SK-N-SH (cell line): ENCODE results near the gene SPG7. TPM values are rescaled to one million over a fixed set of nuclear protein-coding genes. Genes with fewer than 3 reads are reported as not detected.

ENCODE experiments used
- CTCF ChIA-PET: fragments of 300-600, 350-600 bp; formaldehyde crosslinking; extraction: SDS; loops from one replicate; lab custom pipeline; 2021; lab: Yijun Ruan, JAX
- POLR2A ChIA-PET: fragments of 350-600 bp; sonication (Branson Sonifier 250); formaldehyde crosslinking; extraction: SDS; loops from one replicate; lab custom pipeline; 2020; ENCODE audit warnings: antibody characterized with exemption, inconsistent platforms; lab: Yijun Ruan, JAX
- DNase-seq: peaks from one replicate; pipeline ENCODE4 v3.0.0; 2012
- H2AFZ ChIP-seq: fragments of 200-600 bp; sonication (generic); 2 replicates; pipeline ENCODE4 v1.8.1; 2016; ENCODE audit warnings: antibody characterized with exemption, mild to moderate bottlenecking, low read depth
- H3F3A ChIP-seq: fragments of 200-600 bp; sonication (generic); replicated peaks from 2 replicates; pipeline ENCODE3; 2016; ENCODE audit warnings: antibody characterized with exemption, mild to moderate bottlenecking; ENCODE audit not compliant: insufficient read depth
- H3K27ac ChIP-seq, 2 experiments: fragments of 200-500 bp in 1 of 2; fragments of 200-600 bp in 1 of 2; sonication (Bioruptor generic) in 1 of 2; sonication (generic), shearing (Covaris generic) in 1 of 2; 2 replicates each; pipeline versions ENCODE4 v1.5.1 to v1.6.1; 2014 to 2016; ENCODE audit warnings: low read depth in 2 of 2, inconsistent platforms in 1 of 2, low read length in 1 of 2, mild to moderate bottlenecking in 1 of 2, mixed read lengths in 1 of 2
- H3K27me3 ChIP-seq: fragments of 200-600 bp; sonication (generic), shearing (Covaris generic); 2 replicates; pipeline ENCODE4 v1.6.1; 2016; ENCODE audit warnings: mixed run types; ENCODE audit not compliant: insufficient read depth
- H3K36me3 ChIP-seq, 2 experiments: fragments of 200-500 bp in 1 of 2; fragments of 200-600 bp in 1 of 2; sonication (Bioruptor generic) in 1 of 2; sonication (generic) in 1 of 2; replicated peaks in 1 of 2; 2 replicates each; pipeline versions ENCODE3 to v1.5.1; 2014 to 2016; ENCODE audit warnings: low read length in 1 of 2, mild to moderate bottlenecking in 1 of 2; ENCODE audit not compliant: insufficient read depth in 2 of 2, control insufficient read depth in 1 of 2
- H3K4me1 ChIP-seq, 2 experiments: fragments of 200-500 bp in 1 of 2; fragments of 200-600 bp in 1 of 2; sonication (Bioruptor generic) in 1 of 2; sonication (generic), shearing (Covaris generic) in 1 of 2; 2 replicates each; pipeline versions ENCODE4 v1.5.1 to v1.6.1; 2014 to 2016; ENCODE audit warnings: low read depth in 1 of 2, low read length in 1 of 2, mixed run types in 1 of 2; ENCODE audit not compliant: insufficient read depth in 2 of 2, control insufficient read depth in 1 of 2
- H3K4me2 ChIP-seq: fragments of 200-600 bp; sonication (generic), shearing (Covaris generic); 2 replicates; pipeline ENCODE4 v1.6.1; 2017; ENCODE audit warnings: mixed run types
- H3K4me3 ChIP-seq, 2 experiments: fragments of 200-500 bp in 1 of 2; fragments of 200-600 bp in 1 of 2; sonication (Bioruptor generic) in 1 of 2; sonication (generic), shearing (Covaris generic) in 1 of 2; 2 replicates each; pipeline versions ENCODE4 v1.5.1 to v1.8.1; 2014 to 2016; ENCODE audit warnings: low read depth in 2 of 2, inconsistent platforms in 1 of 2, low read length in 1 of 2, mild to moderate bottlenecking in 1 of 2, mixed read lengths in 1 of 2, moderate library complexity in 1 of 2
- H3K79me2 ChIP-seq: fragments of 200-600 bp; sonication (generic); 2 replicates; pipeline ENCODE4 v1.8.1; 2017; ENCODE audit warnings: mild to moderate bottlenecking; ENCODE audit not compliant: insufficient read depth
- H3K9ac ChIP-seq: fragments of 200-600 bp; sonication (generic); 2 replicates; pipeline ENCODE4 v1.6.1; 2017; ENCODE audit warnings: mixed run types
- H3K9me2 ChIP-seq: fragments of 200-600 bp; sonication (generic); 2 replicates; pipeline ENCODE4 v1.6.1; 2017; ENCODE audit warnings: mixed run types
- H3K9me3 ChIP-seq: fragments of 200-600 bp; sonication (generic); 2 replicates; pipeline ENCODE4 v1.6.1; 2017; ENCODE audit warnings: mixed run types, mild to moderate bottlenecking, moderate library complexity
- H4K20me1 ChIP-seq: fragments of 200-600 bp; sonication (generic); 2 replicates; pipeline ENCODE4 v1.6.1; 2017; ENCODE audit warnings: mild to moderate bottlenecking, mixed run types; ENCODE audit not compliant: insufficient read depth
- ELF1 ChIP-seq: IDR thresholded peaks from 2 replicates; pipeline ENCODE4 v1.4.0; 2012
- EP300 ChIP-seq, 2 experiments: IDR thresholded peaks; 2 replicates each; pipeline versions ENCODE4 v1.4.0 to v1.6.1; 2012; ENCODE audit warnings: borderline replicate concordance in 1 of 2, low read depth in 1 of 2, low read length in 1 of 2
- EZH2phosphoT487 ChIP-seq: fragments of 200-600 bp; sonication (generic); IDR thresholded peaks from 2 replicates; pipeline ENCODE4 v1.6.1; 2017; ENCODE audit warnings: low read depth, mixed run types, mild to moderate bottlenecking, antibody characterized with exemption, moderate library complexity, borderline replicate concordance
- FOSL2 ChIP-seq: IDR thresholded peaks from 2 replicates; pipeline ENCODE4 v1.4.0; 2012; ENCODE audit warnings: low read depth, mild to moderate bottlenecking, moderate library complexity, borderline replicate concordance
- FOXM1 ChIP-seq: IDR thresholded peaks from 2 replicates; pipeline ENCODE4 v1.4.0; 2012; ENCODE audit warnings: low read depth, mild to moderate bottlenecking
- JUND ChIP-seq: IDR thresholded peaks from 2 replicates; pipeline ENCODE4 v1.4.0; 2012
- MXI1 ChIP-seq: IDR thresholded peaks from 2 replicates; pipeline ENCODE4 v1.6.1; 2012; ENCODE audit warnings: mild to moderate bottlenecking, low read depth, low read length, improper control_type of control experiment
- NFIC ChIP-seq: IDR thresholded peaks from 2 replicates; pipeline ENCODE4 v1.4.0; 2012; ENCODE audit warnings: borderline replicate concordance
- NRF1 ChIP-seq: IDR thresholded peaks from 2 replicates; pipeline ENCODE4 v1.6.1; 2012; ENCODE audit warnings: low read depth, mild to moderate bottlenecking, low read length
- POLR2AphosphoS5 ChIP-seq: IDR thresholded peaks from 2 replicates; pipeline ENCODE4 v1.6.1; 2012; ENCODE audit warnings: low read depth, low read length
- RAD21 ChIP-seq: IDR thresholded peaks from 2 replicates; pipeline ENCODE4 v1.6.1; 2012; ENCODE audit warnings: mild to moderate bottlenecking, low read length
- RCOR1 ChIP-seq: fragments of 150-350 bp; IDR thresholded peaks from 2 replicates; pipeline ENCODE4 v1.6.1; 2017; ENCODE audit warnings: antibody characterized with exemption, low read length
- RFX5 ChIP-seq: IDR thresholded peaks from 2 replicates; pipeline ENCODE4 v1.6.1; 2012; ENCODE audit warnings: mild to moderate bottlenecking, improper control_type of control experiment, low read length
- SIN3A ChIP-seq: IDR thresholded peaks from 2 replicates; pipeline ENCODE4 v1.6.1; 2012; ENCODE audit warnings: low read depth, mild to moderate bottlenecking, low read length, moderate library complexity, borderline replicate concordance
- SMC3 ChIP-seq: IDR thresholded peaks from 2 replicates; pipeline ENCODE4 v1.6.1; 2012; ENCODE audit warnings: low read depth, low read length, improper control_type of control experiment
- TCF12 ChIP-seq: IDR thresholded peaks from 2 replicates; pipeline ENCODE4 v1.4.0; 2012
- TEAD4 ChIP-seq: IDR thresholded peaks from 2 replicates; pipeline ENCODE4 v1.4.0; 2012; ENCODE audit warnings: mild to moderate bottlenecking, borderline replicate concordance; ENCODE audit not compliant: insufficient read depth
- YY1 ChIP-seq: IDR thresholded peaks from 2 replicates; pipeline ENCODE4 v1.4.0; 2012; ENCODE audit warnings: low read depth, mild to moderate bottlenecking
- WGBS: methylation state at CpG from one replicate; pipeline ENCODE4 v1.1.6; 2017; ENCODE audit warnings: low lambda C conversion rate; 5-methylcytosine and 5-hydroxymethylcytosine counted together
- polyA plus RNA-seq, 3 experiments: library from polyadenylated mRNA; depleted of rRNA; stranded (reverse); fragments of >200 nt; gene quantifications; 2 replicates each; pipeline ENCODE4 v1.2.3, GENCODE V29; 2012
- TF ChIP-seq, protein P1 (sequence below): IDR thresholded peaks from 2 replicates; pipeline ENCODE4; 2012
- TF ChIP-seq, protein P2 (sequence below): IDR thresholded peaks from 2 replicates; pipeline ENCODE4 v1.4.0; 2012; ENCODE audit warnings: low read depth
- TF ChIP-seq, protein P3 (sequence below): IDR thresholded peaks from 2 replicates; pipeline ENCODE4 v1.6.1; 2012; ENCODE audit warnings: mild to moderate bottlenecking, low read depth, low read length, moderate library complexity
- TF ChIP-seq, protein P4 (sequence below): fragments of 200-600 bp; sonication (generic); IDR thresholded peaks from 2 replicates; pipeline ENCODE4 v1.6.1; 2017; ENCODE audit warnings: antibody characterized with exemption, mild to moderate bottlenecking, moderate library complexity

Gene SPG7
- polyA plus RNA-seq, 1 of the 3 experiments (the other 2 are of a cell fraction): 100 TPM

DNA sequence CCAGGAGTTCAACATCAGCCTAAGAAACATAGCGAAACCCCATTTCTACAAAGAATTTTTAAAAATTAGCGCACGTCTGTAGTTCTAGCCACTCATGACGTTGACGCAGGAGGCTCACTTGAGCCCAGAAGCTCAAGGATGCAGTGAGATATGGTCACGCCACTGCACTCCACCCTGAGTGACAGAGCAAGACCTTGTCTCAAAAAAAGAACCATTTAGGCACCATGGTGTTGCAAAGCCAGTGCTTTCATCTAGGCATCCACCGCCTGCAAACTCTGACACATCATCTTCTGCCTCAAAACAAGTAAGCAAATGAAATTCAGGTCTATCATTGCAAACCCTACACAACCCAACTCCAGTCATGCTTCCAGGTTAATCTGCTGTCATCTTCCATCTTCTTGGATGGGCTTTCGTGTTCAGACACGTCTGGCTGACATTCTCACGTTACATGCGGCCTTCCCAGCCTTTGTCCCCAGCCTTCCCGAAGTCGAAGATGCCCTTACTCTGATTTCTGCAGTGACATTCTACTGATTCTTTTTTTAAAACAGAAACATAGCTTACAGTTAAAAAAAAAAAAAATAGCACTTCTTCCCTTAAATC, 26.7 kb upstream of the SPG7 start:
- Histone ChIP-seq H3K9ac (no peak overlapping the region), H3K79me2 (peaks cover 100% of the 10 kb centered on the region), H3K9me2 (no peaks in the 10 kb centered on the region), H3K27ac (no peak overlapping the region), H3K36me3 (peaks cover 0 to 4% of the 10 kb centered on the region in 2 experiments), H3K27me3 (no peaks in the 10 kb centered on the region), H3K9me3 (no peaks in the 10 kb centered on the region), H3K4me1 (peaks cover 7 to 28% of the 10 kb centered on the region in 2 experiments; a peak in 2 of 4 replicates), H3F3A (peaks cover 5% of the 10 kb centered on the region), H2AFZ (no peak overlapping the region), H3K4me3 (no peak overlapping the region), H4K20me1 (peaks cover 100% of the 10 kb centered on the region), H3K4me2 (peak overlapping the region; percentile 31; the same call in 1 of the 2 replicates)
- TF ChIP-seq FOXM1 (no peak), YY1 (no peak), JUND (no peak), ELF1 (no peak), TEAD4 (no peak), TCF12 (no peak), EZH2phosphoT487 (no peak), EP300 (IDR thresholded peaks at IDR 0.05; ENCODE audit: borderline replicate concordance in 1 of 2, low read depth in 1 of 2, low read length in 1 of 2) (no peak), RFX5 (no peak), SMC3 (no peak), NRF1 (no peak), RCOR1 (no peak)
- TF ChIP-seq, protein P1, sequence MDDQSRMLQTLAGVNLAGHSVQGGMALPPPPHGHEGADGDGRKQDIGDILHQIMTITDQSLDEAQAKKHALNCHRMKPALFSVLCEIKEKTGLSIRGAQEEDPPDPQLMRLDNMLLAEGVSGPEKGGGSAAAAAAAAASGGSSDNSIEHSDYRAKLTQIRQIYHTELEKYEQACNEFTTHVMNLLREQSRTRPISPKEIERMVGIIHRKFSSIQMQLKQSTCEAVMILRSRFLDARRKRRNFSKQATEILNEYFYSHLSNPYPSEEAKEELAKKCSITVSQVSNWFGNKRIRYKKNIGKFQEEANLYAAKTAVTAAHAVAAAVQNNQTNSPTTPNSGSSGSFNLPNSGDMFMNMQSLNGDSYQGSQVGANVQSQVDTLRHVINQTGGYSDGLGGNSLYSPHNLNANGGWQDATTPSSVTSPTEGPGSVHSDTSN: no peak
- TF ChIP-seq, protein P2, sequence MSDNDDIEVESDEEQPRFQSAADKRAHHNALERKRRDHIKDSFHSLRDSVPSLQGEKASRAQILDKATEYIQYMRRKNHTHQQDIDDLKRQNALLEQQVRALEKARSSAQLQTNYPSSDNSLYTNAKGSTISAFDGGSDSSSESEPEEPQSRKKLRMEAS: no peak
- 94% methylated on average over 13 of the region's 13 CpGs for WGBS
- CTCF ChIA-PET: no interaction called here
- POLR2A ChIA-PET: no interaction called here
- DNase-seq: no peak

DNA sequence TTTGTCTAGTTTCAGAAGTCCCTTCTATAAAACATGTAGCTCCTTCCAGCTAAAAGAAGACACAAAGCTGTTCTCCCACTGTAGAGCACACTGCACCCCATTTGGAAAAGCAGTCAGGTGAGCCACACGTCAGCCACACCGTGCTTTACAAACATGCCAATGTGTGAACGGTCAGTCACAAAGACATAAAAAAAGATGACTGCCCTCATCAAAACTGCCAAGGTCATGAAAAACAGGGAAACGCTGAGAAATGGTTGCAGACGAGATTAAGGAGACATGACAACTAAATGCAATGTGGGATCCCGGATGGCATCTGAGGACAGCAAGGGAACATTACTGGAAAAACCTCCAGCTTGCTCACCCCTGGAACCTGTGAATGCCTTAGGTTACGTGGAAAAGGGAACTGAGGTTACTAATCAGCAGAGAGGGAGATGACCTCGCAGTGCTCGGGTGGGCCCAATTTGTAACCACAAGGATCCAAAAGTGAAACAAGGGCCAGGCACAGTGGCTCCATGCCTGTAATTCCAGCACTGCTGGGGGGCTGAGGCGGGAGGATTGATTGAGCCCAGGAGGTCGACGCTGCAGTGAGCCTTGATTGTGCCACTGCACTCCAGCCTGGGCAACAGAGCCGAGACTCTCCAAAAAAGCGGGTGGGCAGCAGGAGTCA, 25.9 kb upstream of the SPG7 start:
- no peaks in the 10 kb centered on the region for H3K9me3 ChIP-seq
- peak overlapping the region; percentile 31; the same call in 1 of the 2 replicates for H3K4me2 ChIP-seq
- WGBS: 82% methylated on average over 13 of the region's 14 CpGs
- no peak overlapping the region for H3K27ac ChIP-seq
- CTCF ChIA-PET: no interaction called here
- peaks cover 100% of the 10 kb centered on the region for H4K20me1 ChIP-seq
- H3K36me3 ChIP-seq: peaks cover 0 to 9% of the 10 kb centered on the region in 2 experiments
- no peak overlapping the region for H3K9ac ChIP-seq
- DNase-seq: no peak
- H3K4me3 ChIP-seq: no peak overlapping the region
- peaks cover 4 to 28% of the 10 kb centered on the region in 2 experiments; a peak in 2 of 4 replicates for H3K4me1 ChIP-seq
- POLR2A ChIA-PET: no interaction called here
- H3K79me2 ChIP-seq: peaks cover 100% of the 10 kb centered on the region
- H3F3A ChIP-seq: peaks cover 5% of the 10 kb centered on the region
- H2AFZ ChIP-seq: no peak overlapping the region
- TF ChIP-seq RCOR1 (no peak), POLR2AphosphoS5 (no peak), RAD21 (no peak), EZH2phosphoT487 (no peak), SIN3A (no peak), MXI1 (no peak), FOSL2 (no peak), NFIC (no peak)
- TF ChIP-seq, protein P3, sequence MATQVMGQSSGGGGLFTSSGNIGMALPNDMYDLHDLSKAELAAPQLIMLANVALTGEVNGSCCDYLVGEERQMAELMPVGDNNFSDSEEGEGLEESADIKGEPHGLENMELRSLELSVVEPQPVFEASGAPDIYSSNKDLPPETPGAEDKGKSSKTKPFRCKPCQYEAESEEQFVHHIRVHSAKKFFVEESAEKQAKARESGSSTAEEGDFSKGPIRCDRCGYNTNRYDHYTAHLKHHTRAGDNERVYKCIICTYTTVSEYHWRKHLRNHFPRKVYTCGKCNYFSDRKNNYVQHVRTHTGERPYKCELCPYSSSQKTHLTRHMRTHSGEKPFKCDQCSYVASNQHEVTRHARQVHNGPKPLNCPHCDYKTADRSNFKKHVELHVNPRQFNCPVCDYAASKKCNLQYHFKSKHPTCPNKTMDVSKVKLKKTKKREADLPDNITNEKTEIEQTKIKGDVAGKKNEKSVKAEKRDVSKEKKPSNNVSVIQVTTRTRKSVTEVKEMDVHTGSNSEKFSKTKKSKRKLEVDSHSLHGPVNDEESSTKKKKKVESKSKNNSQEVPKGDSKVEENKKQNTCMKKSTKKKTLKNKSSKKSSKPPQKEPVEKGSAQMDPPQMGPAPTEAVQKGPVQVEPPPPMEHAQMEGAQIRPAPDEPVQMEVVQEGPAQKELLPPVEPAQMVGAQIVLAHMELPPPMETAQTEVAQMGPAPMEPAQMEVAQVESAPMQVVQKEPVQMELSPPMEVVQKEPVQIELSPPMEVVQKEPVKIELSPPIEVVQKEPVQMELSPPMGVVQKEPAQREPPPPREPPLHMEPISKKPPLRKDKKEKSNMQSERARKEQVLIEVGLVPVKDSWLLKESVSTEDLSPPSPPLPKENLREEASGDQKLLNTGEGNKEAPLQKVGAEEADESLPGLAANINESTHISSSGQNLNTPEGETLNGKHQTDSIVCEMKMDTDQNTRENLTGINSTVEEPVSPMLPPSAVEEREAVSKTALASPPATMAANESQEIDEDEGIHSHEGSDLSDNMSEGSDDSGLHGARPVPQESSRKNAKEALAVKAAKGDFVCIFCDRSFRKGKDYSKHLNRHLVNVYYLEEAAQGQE: no peak
- TF ChIP-seq, protein P4, sequence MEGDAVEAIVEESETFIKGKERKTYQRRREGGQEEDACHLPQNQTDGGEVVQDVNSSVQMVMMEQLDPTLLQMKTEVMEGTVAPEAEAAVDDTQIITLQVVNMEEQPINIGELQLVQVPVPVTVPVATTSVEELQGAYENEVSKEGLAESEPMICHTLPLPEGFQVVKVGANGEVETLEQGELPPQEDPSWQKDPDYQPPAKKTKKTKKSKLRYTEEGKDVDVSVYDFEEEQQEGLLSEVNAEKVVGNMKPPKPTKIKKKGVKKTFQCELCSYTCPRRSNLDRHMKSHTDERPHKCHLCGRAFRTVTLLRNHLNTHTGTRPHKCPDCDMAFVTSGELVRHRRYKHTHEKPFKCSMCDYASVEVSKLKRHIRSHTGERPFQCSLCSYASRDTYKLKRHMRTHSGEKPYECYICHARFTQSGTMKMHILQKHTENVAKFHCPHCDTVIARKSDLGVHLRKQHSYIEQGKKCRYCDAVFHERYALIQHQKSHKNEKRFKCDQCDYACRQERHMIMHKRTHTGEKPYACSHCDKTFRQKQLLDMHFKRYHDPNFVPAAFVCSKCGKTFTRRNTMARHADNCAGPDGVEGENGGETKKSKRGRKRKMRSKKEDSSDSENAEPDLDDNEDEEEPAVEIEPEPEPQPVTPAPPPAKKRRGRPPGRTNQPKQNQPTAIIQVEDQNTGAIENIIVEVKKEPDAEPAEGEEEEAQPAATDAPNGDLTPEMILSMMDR: no peak
- no peaks in the 10 kb centered on the region for H3K27me3 ChIP-seq
- no peaks in the 10 kb centered on the region for H3K9me2 ChIP-seq
